Thoracic aorta (tissue), 2 donors: ENCODE data around the gene DMD. TPM values are rescaled to one million over a fixed set of nuclear protein-coding genes. Genes with fewer than 3 reads are reported as not detected.

Source experiments
- ATAC-seq: fragments of 150-250 bp; one replicate; pipeline ENCODE4 v1.8.0; 2017; ENCODE audit warnings: low read depth; ENCODE audit not compliant: insufficient number of reproducible peaks, low FRiP score
- DNase-seq: peaks from one replicate; pipeline ENCODE4 v3.0.0-alpha.2; 2020; ENCODE audit warnings: low spot score
- H3K27ac ChIP-seq, 2 donors: fragments of 200-600 bp; sonication (generic); 1 replicate in 1 of 2; 2 replicates in 1 of 2; pipeline ENCODE4 v1.5.1; 2016; ENCODE audit warnings: mild to moderate bottlenecking in 2 of 2, moderate library complexity in 2 of 2
- H3K27me3 ChIP-seq: fragments of 200-600 bp; sonication (generic); replicated peaks from 2 replicates; pipeline ENCODE4 v1.6.0; 2016; ENCODE audit warnings: mild to moderate bottlenecking; ENCODE audit not compliant: insufficient read depth
- H3K36me3 ChIP-seq: fragments of 200-600 bp; sonication (generic); one replicate; pipeline ENCODE4 v1.5.1; 2016
- H3K4me1 ChIP-seq, 2 donors: fragments of 200-600 bp; sonication (generic); 1 replicate in 1 of 2; 2 replicates in 1 of 2; pipeline versions ENCODE4 v1.5.1 to v1.6.0; 2016; ENCODE audit warnings: low read depth in 2 of 2, mild to moderate bottlenecking in 1 of 2; ENCODE audit not compliant: control insufficient read depth in 1 of 2
- H3K4me3 ChIP-seq: fragments of 200-600 bp; sonication (generic); 2 replicates; pipeline ENCODE4 v1.5.1; 2016; ENCODE audit warnings: mild to moderate bottlenecking
- H3K9me3 ChIP-seq: fragments of 200-600 bp; sonication (generic); 2 replicates; pipeline ENCODE4 v1.5.1; 2016
- total RNA-seq, 2 donors: library from RNA; depleted of rRNA; stranded (reverse); fragments of >200 nt; gene quantifications; one replicate each; pipeline versions ENCODE4 v1.1.0 to v1.2.3, GENCODE V29; 2016
- TF ChIP-seq, protein P1 (sequence below): fragments of 200-600 bp; sonication (generic); IDR thresholded peaks from one replicate; pipeline ENCODE4 v1.5.1; 2019; ENCODE audit warnings: antibody characterized with exemption

Gene DMD
- total RNA-seq, 2 donors from 2014 or later, result 224 to 233 TPM

DNA sequence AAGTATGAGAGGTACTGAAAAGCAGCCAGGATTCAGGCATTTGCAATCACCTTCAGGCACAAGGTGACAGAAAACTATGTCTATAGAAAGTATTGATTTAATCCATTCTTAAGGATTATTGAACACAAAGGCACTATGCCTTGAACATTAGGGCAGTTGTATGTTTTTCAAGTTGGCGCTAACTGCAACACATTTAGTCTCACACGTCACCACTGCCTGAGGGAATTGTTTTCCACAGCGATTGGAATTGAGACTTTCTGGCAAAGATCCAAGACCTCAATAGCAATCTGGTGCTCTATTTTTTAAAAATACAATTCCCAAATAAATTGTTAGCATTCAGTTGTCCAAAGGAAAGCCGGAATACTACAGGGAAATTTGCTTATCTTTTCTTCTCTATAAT is 2086.8 kb downstream of the DMD start:
- no peaks in the 10 kb centered on the region for H3K27me3 ChIP-seq
- H3K4me3 ChIP-seq, result no peak overlapping the region
- H3K27ac ChIP-seq, result no peak overlapping the region
- H3K9me3 ChIP-seq, result no peaks in the 10 kb centered on the region
- TF ChIP-seq, protein P1, sequence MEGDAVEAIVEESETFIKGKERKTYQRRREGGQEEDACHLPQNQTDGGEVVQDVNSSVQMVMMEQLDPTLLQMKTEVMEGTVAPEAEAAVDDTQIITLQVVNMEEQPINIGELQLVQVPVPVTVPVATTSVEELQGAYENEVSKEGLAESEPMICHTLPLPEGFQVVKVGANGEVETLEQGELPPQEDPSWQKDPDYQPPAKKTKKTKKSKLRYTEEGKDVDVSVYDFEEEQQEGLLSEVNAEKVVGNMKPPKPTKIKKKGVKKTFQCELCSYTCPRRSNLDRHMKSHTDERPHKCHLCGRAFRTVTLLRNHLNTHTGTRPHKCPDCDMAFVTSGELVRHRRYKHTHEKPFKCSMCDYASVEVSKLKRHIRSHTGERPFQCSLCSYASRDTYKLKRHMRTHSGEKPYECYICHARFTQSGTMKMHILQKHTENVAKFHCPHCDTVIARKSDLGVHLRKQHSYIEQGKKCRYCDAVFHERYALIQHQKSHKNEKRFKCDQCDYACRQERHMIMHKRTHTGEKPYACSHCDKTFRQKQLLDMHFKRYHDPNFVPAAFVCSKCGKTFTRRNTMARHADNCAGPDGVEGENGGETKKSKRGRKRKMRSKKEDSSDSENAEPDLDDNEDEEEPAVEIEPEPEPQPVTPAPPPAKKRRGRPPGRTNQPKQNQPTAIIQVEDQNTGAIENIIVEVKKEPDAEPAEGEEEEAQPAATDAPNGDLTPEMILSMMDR, result no peak
- H3K4me1 ChIP-seq, result no peaks in the 10 kb centered on the region
- H3K36me3 ChIP-seq, result no peaks in the 10 kb centered on the region
- ATAC-seq, result no peak
- DNase-seq, result no peak

DNA sequence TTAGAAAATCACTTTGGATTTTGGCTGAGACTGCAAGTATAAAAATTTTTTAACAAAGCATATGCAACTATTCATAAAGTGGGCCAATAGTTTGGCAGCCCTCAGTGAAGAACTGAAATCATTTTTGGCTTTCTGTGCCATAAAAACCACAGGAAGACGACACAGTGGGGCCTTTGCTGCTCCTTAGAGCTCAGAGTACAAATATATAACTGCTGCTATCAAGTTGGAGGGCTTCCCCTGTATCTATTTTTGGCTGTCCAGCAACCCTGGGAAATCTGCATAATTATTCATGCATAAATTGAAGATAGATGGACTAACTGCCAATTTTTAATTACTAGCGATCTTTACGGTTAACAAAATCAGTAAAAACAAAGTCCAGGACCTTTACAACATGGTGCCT is 2088.0 kb downstream of the DMD start:
- TF ChIP-seq, protein P1, result no peak
- DNase-seq (no peak), ATAC-seq (no peak)
- Histone ChIP-seq H3K27me3 (no peaks in the 10 kb centered on the region), H3K4me1 (no peaks in the 10 kb centered on the region), H3K4me3 (no peak overlapping the region), H3K27ac (no peak overlapping the region), H3K36me3 (no peaks in the 10 kb centered on the region), H3K9me3 (no peaks in the 10 kb centered on the region)

DNA sequence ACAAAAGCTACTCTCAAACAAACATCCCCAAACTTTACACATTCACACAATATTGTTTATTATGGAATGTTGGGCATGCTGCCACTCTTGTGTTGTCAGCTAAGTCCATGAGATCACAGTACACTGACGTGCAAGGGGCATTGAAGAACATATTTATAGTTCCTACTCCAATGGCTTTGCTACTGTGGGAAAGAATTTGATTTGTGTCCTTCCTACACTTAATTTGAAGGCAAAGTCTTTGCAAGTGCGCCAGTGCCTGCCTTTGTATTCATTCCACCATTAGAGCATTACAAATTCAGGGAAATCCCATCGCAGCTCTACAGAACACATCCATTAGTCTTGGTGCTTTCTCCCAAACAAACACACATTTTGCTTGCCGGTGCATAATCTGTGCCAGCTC is 2094.1 kb downstream of the DMD start:
- TF ChIP-seq, protein P1, result no peak
- Histone ChIP-seq H3K9me3 (no peaks in the 10 kb centered on the region), H3K27ac (no peak overlapping the region), H3K36me3 (no peaks in the 10 kb centered on the region), H3K4me1 (peaks cover 4 to 11% of the 10 kb centered on the region in 2 donors), H3K4me3 (no peak overlapping the region), H3K27me3 (no peaks in the 10 kb centered on the region)
- ATAC-seq (no peak), DNase-seq (no peak)

DNA sequence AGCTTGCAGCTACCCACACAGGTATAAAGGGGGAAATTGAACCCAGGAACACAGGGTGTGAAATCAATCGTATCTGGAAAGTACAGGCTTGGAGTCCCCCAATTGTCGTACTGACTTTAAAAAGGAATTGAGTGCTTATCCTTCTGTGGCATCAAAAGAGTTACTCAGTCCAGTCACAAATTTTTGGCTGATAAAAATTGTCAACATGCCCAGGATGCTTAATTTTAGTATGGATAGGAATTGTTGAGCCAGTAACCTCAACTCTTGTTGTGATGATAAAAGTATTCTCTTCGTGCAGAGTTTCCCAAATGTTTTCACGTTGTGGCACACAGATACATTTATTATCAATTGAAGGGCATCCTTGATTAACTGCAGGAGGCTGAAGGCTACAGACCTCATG is 2096.0 kb downstream of the DMD start:
- Histone ChIP-seq H3K4me3 (no peak overlapping the region), H3K27me3 (no peaks in the 10 kb centered on the region), H3K9me3 (no peaks in the 10 kb centered on the region), H3K4me1 (peaks cover 4 to 11% of the 10 kb centered on the region in 2 donors), H3K36me3 (no peaks in the 10 kb centered on the region), H3K27ac (no peak overlapping the region)
- TF ChIP-seq, protein P1, result no peak
- no peak for DNase-seq
- no peak for ATAC-seq

DNA sequence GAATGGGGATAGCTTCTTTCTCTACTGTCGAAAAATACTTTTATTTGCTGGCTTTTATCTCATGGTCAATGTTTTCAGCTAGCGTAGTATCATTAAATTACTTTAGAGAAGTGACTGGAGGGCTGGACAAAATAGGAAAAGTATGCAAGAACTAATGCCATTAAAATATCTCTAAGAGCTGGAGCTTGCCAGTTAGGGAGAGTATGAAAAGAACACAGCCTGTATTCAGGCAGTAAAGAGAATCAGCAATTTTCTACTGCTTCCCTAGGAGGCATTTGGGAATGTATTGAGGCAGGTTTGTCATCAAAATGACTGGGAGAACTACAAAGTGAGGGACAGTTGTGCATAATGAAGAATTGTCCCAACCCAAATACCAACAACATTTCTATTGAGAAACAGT is 2096.5 kb downstream of the DMD start:
- DNase-seq (no peak), ATAC-seq (no peak)
- H3K27ac ChIP-seq, result no peak overlapping the region
- H3K36me3 ChIP-seq, result no peaks in the 10 kb centered on the region
- H3K4me3 ChIP-seq, result no peak overlapping the region
- H3K9me3 ChIP-seq, result no peaks in the 10 kb centered on the region
- H3K27me3 ChIP-seq, result no peaks in the 10 kb centered on the region
- H3K4me1 ChIP-seq, result peaks cover 4 to 11% of the 10 kb centered on the region in 2 donors
- TF ChIP-seq, protein P1, result no peak
